BJ (cell line): ENCODE measurements around the gene WDR70. TPM values are rescaled to one million over a fixed set of nuclear protein-coding genes. Genes with fewer than 3 reads are reported as not detected.
"Not testable (repeated sequence)": the region's sequence is repeated elsewhere in the genome, so short reads cannot be mapped to it uniquely, and the experiment has no call there.

ENCODE experiments used
- CTCF ChIA-PET: fragments of 350-600 bp; formaldehyde crosslinking; extraction: SDS; loops from one replicate; lab custom pipeline; 2021; ENCODE audit warnings: antibody characterized with exemption, inconsistent platforms; lab: Yijun Ruan, JAX
- POLR2A ChIA-PET: fragments of 300-600 bp; sonication (Branson Sonifier 250); formaldehyde crosslinking; extraction: SDS; loops from one replicate; lab custom pipeline; 2021; ENCODE audit warnings: antibody characterized with exemption; lab: Charles Lee
- DNase-seq: peaks from one replicate; pipeline ENCODE4 v3.0.0-alpha.2; 2011; ENCODE audit warnings: low read depth
- H3K27me3 ChIP-seq: 2 replicates; pipeline ENCODE4 v1.6.0; 2011; ENCODE audit warnings: low read length; ENCODE audit not compliant: control insufficient read depth, insufficient read depth
- H3K36me3 ChIP-seq: 2 replicates; pipeline ENCODE4 v1.5.1; 2011; ENCODE audit warnings: low read length; ENCODE audit not compliant: control insufficient read depth, insufficient read depth
- H3K4me3 ChIP-seq: 2 replicates; pipeline ENCODE4 v1.5.1; 2011; ENCODE audit warnings: low read depth, mild to moderate bottlenecking, control low read depth, low read length
- CTCF ChIP-seq: IDR thresholded peaks from 2 replicates; pipeline ENCODE4 v1.5.1; 2011; ENCODE audit warnings: low read depth, mild to moderate bottlenecking, control low read depth, inconsistent platforms, low read length, moderate library complexity; ENCODE audit not compliant: insufficient read depth
- polyA plus RNA-seq: library from polyadenylated mRNA; depleted of rRNA; stranded (reverse); fragments of >200 nt; gene quantifications from 2 replicates; pipeline ENCODE4 v1.2.3, GENCODE V29; 2011

WDR70 gene
- polyA plus RNA-seq, 1 experiment = 14.0 TPM

GRCh38 chr5:37514946-37515345 lies 135.8 kb downstream of the WDR70 start:
- no peaks in the 10 kb centered on the region; the same call in 1 of the 2 replicates for H3K36me3 ChIP-seq
- DNase-seq = no peak
- no peaks in the 10 kb centered on the region for H3K27me3 ChIP-seq
- POLR2A ChIA-PET = no interaction called here
- no peak for TF ChIP-seq CTCF
- no peak overlapping the region for H3K4me3 ChIP-seq
- CTCF ChIA-PET = no interaction called here

GRCh38 chr5:37517686-37518085 lies 138.6 kb downstream of the WDR70 start:
- Histone ChIP-seq H3K27me3 (no peaks in the 10 kb centered on the region), H3K4me3 (no peak overlapping the region), H3K36me3 (no peaks in the 10 kb centered on the region; the same call in 1 of the 2 replicates)
- TF ChIP-seq CTCF = no peak
- ChIA-PET POLR2A (no interaction called here), CTCF (no interaction called here)
- DNase-seq = no peak

DNA sequence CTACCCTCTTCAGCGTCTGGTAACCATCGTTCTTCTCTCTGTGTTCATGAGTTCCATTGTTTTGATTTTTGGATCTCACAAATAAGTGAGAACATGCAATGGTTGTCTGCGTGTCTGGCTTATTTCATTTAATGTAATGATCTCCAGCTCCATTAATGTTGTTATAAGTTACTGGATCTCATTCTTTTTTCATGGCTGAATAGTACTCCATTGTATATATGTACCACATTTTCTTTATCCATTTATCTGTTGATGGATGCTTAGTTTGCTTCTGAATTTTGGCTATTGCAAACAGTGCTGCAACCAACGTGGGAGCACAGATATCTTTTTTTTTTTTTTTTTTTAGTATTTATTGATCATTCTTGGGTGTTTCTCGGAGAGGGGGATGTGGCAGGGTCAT lies 139.2 kb downstream of the WDR70 start:
- DNase-seq, H3K4me3 ChIP-seq, CTCF ChIA-PET, H3K36me3 ChIP-seq, H3K27me3 ChIP-seq, POLR2A ChIA-PET: not testable (repeated sequence)

DNA sequence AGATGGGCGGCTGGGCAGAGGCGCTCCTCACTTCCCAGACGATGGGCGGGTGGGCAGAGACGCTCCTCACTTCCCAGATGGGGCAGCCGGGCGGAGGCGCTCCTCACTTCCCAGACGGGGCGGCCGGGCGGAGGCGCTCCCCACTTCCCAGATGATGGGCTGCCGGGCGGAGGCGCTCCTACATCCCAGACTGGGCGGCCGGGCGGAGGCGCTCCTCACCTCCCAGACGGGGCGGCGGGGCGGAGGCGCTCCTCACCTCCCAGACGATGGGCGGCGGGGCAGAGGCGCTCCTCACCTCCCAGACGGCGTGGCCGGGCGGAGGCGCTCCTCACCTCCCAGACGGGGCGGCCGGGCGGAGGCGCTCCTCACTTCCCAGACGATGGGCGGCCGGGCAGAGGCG lies 140.2 kb downstream of the WDR70 start:
- DNase-seq = no peak
- POLR2A ChIA-PET = no interaction called here

GRCh38 chr5:37519807-37520206 lies 140.7 kb downstream of the WDR70 start:
- H3K36me3 ChIP-seq = no peaks in the 10 kb centered on the region; the same call in 1 of the 2 replicates
- no peaks in the 10 kb centered on the region for H3K27me3 ChIP-seq
- TF ChIP-seq CTCF = no peak
- H3K4me3 ChIP-seq = no peak overlapping the region
- DNase-seq = no peak
- POLR2A ChIA-PET = no interaction called here
- CTCF ChIA-PET = no interaction called here

More for the DNA sequence above, 140.2 kb downstream of the WDR70 start:
- Histone ChIP-seq H3K36me3 (no peaks in the 10 kb centered on the region; the same call in 1 of the 2 replicates), H3K4me3 (no peak overlapping the region), H3K27me3 (no peaks in the 10 kb centered on the region)
- no peak for TF ChIP-seq CTCF
- CTCF ChIA-PET = no interaction called here

DNA sequence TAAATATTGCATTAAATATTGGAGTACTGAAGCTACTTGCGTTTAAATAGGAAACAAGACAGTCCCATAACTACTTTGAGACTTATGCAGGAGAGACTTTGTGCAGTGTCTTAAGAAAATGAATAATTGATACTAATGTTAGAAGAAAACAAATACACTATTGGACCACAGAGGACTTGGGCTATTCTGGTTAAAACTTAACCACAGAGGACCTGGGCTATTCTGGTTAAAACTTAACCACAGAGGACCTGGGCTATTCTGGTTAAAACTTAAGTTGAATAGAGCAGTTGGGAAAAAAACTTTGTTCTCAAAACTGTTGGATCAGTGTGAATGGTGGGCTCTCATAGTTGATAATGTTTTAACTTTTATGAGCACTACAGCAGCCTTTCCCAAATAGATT lies 141.7 kb downstream of the WDR70 start:
- H3K4me3 ChIP-seq = no peak overlapping the region
- no peak for TF ChIP-seq CTCF
- DNase-seq = no peak
- no peaks in the 10 kb centered on the region; the same call in 1 of the 2 replicates for H3K36me3 ChIP-seq
- no peaks in the 10 kb centered on the region for H3K27me3 ChIP-seq
- ChIA-PET CTCF (no interaction called here), POLR2A (no interaction called here)
